DND-41 (cell line): Measurements from ENCODE around the gene CPE.

Experiments used
- ATAC-seq: fragments of 200-7000 bp; cut with Tn5 transposase; 3 replicates; pipeline ENCODE4 v1.9.1; 2021; ENCODE audit warnings: low read depth; ENCODE audit not compliant: insufficient read depth
- DNase-seq: peaks from one replicate; pipeline ENCODE4 v3.0.0-alpha.2; 2020
- H2AFZ ChIP-seq: 2 replicates; pipeline ENCODE4 v1.6.0; 2012; ENCODE audit warnings: low read depth, low read length
- H3K27ac ChIP-seq: 2 replicates; pipeline ENCODE4 v1.5.1; 2012; ENCODE audit warnings: low read length, inconsistent platforms
- H3K27me3 ChIP-seq: fragments of 200-600 bp; sonication (generic); 2 replicates; pipeline ENCODE4 v1.6.0; 2012; ENCODE audit warnings: low read length, mild to moderate bottlenecking, inconsistent platforms; ENCODE audit not compliant: insufficient read depth, poor library complexity
- H3K36me3 ChIP-seq: 2 replicates; pipeline ENCODE4 v1.5.1; 2012; ENCODE audit warnings: low read length, inconsistent platforms; ENCODE audit not compliant: insufficient read depth
- H3K4me1 ChIP-seq: 2 replicates; pipeline ENCODE4 v1.5.1; 2012; ENCODE audit warnings: mild to moderate bottlenecking, low read length; ENCODE audit not compliant: insufficient read depth
- H3K4me2 ChIP-seq: 2 replicates; pipeline ENCODE4 v1.6.0; 2012; ENCODE audit warnings: mild to moderate bottlenecking, moderate library complexity, low read length, inconsistent platforms; ENCODE audit not compliant: insufficient read depth
- H3K4me3 ChIP-seq, 2 experiments: fragments of 200-600 bp in 1 of 2; shearing (Covaris generic) in 1 of 2; 2 replicates each; pipeline ENCODE4 v1.5.1; 2012 to 2016; ENCODE audit warnings: inconsistent platforms in 2 of 2, low read length in 2 of 2, mild to moderate bottlenecking in 2 of 2, low read depth in 1 of 2, moderate library complexity in 1 of 2
- H3K79me2 ChIP-seq: 2 replicates; pipeline ENCODE4 v1.6.0; 2012; ENCODE audit warnings: low read length, inconsistent platforms; ENCODE audit not compliant: insufficient read depth
- H3K9ac ChIP-seq: 2 replicates; pipeline ENCODE4 v1.6.0; 2012; ENCODE audit warnings: low read depth, mild to moderate bottlenecking, inconsistent platforms, low read length, moderate library complexity
- H3K9me3 ChIP-seq: 2 replicates; pipeline ENCODE4 v1.5.1; 2012; ENCODE audit warnings: low read length, moderate library complexity, mild to moderate bottlenecking, inconsistent platforms; ENCODE audit not compliant: insufficient read depth, severe bottlenecking
- H4K20me1 ChIP-seq: 2 replicates; pipeline ENCODE4 v1.6.0; 2012; ENCODE audit warnings: low read length; ENCODE audit not compliant: insufficient read depth
- EZH2 ChIP-seq: IDR thresholded peaks from 3 replicates; pipeline ENCODE4 v1.6.1; 2012; ENCODE audit warnings: borderline replicate concordance, low read depth, mild to moderate bottlenecking, moderate library complexity, low read length, inconsistent platforms; ENCODE audit not compliant: severe bottlenecking
- TF ChIP-seq, protein P1 (sequence below): IDR thresholded peaks from 2 replicates; pipeline ENCODE4 v1.5.1; 2012; ENCODE audit warnings: borderline replicate concordance, low read length, moderate library complexity, mild to moderate bottlenecking; ENCODE audit not compliant: poor library complexity, severe bottlenecking; ENCODE audit errors: extremely low read depth

Gene CPE

DNA sequence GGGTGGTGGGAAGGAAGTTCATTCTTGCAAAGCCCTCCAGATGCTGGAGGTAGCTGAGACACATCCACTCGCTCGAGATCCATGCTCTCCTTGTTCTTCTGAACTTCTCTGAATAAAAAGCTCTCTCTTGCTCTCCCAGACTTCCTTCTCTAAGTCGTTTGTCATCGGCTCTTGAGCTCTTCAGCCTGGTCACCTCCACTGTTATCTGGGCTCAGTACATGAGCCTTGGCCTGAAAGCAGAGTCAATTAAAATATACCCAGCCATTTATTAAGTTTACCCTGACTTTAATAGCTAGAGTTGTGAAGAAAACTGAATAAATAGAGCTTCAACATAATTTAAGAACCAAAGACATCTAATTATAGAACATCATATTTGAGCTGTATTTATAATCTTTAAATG is 99.0 kb downstream of the CPE start:
- no peak overlapping the region for H2AFZ ChIP-seq
- H3K27me3 ChIP-seq: no peaks in the 10 kb centered on the region
- H3K9me3 ChIP-seq: peaks cover 19% of the 10 kb centered on the region
- no peaks in the 10 kb centered on the region for H3K79me2 ChIP-seq
- no peaks in the 10 kb centered on the region for H3K4me1 ChIP-seq
- H3K36me3 ChIP-seq: no peaks in the 10 kb centered on the region
- H4K20me1 ChIP-seq: no peaks in the 10 kb centered on the region
- TF ChIP-seq EZH2: no peak
- TF ChIP-seq, protein P1, sequence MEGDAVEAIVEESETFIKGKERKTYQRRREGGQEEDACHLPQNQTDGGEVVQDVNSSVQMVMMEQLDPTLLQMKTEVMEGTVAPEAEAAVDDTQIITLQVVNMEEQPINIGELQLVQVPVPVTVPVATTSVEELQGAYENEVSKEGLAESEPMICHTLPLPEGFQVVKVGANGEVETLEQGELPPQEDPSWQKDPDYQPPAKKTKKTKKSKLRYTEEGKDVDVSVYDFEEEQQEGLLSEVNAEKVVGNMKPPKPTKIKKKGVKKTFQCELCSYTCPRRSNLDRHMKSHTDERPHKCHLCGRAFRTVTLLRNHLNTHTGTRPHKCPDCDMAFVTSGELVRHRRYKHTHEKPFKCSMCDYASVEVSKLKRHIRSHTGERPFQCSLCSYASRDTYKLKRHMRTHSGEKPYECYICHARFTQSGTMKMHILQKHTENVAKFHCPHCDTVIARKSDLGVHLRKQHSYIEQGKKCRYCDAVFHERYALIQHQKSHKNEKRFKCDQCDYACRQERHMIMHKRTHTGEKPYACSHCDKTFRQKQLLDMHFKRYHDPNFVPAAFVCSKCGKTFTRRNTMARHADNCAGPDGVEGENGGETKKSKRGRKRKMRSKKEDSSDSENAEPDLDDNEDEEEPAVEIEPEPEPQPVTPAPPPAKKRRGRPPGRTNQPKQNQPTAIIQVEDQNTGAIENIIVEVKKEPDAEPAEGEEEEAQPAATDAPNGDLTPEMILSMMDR: no peak
- no peak overlapping the region for H3K27ac ChIP-seq
- no peak overlapping the region for H3K4me2 ChIP-seq
- ATAC-seq: no peak
- H3K4me3 ChIP-seq: no peak overlapping the region
- H3K9ac ChIP-seq: no peak overlapping the region
- DNase-seq: no peak

DNA sequence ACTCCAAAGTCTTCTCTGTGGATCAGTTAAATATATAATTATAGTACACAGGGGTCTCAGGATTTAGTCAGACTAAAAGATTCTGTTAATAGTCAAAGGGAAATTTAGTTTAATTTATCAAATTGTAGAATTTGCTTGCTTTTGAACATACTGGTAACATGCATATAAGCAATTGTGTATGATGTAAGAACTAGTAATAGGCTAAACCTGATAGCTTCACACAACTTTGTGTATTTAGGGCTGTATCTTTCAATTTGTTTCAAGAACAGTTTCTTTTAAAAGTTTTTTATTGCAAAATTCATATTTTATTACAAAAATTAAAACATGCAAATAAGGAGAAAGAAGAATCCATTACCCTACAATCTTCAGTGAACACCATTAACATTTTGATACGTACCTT is 99.5 kb downstream of the CPE start:
- Histone ChIP-seq H3K4me3 (no peak overlapping the region), H3K4me1 (no peaks in the 10 kb centered on the region), H3K36me3 (no peaks in the 10 kb centered on the region)

DNA sequence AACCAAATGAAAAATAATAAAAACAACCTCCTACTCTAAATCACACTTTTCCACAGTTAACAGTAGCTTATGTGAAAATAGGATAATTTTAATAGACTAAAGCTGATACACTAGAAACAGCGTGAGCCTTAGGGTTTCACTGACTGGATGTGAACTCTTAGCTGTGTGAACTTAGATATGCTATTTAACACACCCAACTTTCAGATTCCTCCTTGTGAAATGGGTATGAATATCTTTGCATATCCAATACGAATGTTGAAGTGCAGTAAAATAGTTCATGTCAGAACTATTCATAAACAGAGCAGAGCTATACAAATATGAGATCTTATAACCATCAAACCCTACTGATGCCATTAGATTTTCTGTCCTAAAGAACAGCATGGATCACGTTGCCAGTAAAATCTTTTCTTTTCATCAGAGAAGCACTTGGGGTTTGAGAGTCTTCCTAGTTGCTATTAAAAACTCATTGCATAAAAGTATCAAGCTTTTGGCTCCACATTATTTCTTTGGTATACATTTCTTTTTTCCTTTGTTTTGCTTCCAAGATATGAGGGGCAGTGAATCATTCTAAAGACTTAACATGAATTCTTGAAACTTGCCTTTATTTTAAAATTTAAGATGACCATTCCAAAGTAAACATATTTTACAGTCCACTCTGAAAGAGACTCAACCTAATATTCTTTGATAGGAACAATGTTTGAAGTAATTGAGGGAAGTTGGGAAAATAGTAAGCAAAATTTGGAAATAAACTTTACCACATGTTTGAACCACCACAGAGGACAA is 102.4 kb downstream of the CPE start:
- no peak for DNase-seq
- H3K27me3 ChIP-seq: no peaks in the 10 kb centered on the region
- no peak for ATAC-seq

More for the DNA sequence above, 99.5 kb downstream of the CPE start:
- ATAC-seq (no peak), DNase-seq (no peak)
- Histone ChIP-seq H3K79me2 (no peaks in the 10 kb centered on the region), H3K27ac (no peak overlapping the region), H3K9me3 (peaks cover 15% of the 10 kb centered on the region), H2AFZ (no peak overlapping the region), H3K27me3 (no peaks in the 10 kb centered on the region), H3K4me2 (no peak overlapping the region), H4K20me1 (no peaks in the 10 kb centered on the region), H3K9ac (no peak overlapping the region)
- no peak for TF ChIP-seq EZH2
- TF ChIP-seq, protein P1: no peak

More for the DNA sequence above, 102.4 kb downstream of the CPE start:
- no peak overlapping the region for H2AFZ ChIP-seq
- H3K4me3 ChIP-seq: no peak overlapping the region
- no peaks in the 10 kb centered on the region for H3K36me3 ChIP-seq
- TF ChIP-seq EZH2: no peak
- TF ChIP-seq, protein P1: no peak
- no peak overlapping the region for H3K27ac ChIP-seq
- no peak overlapping the region for H3K4me2 ChIP-seq
- no peaks in the 10 kb centered on the region for H4K20me1 ChIP-seq
- no peaks in the 10 kb centered on the region for H3K4me1 ChIP-seq
- no peak overlapping the region for H3K9ac ChIP-seq
- H3K79me2 ChIP-seq: no peaks in the 10 kb centered on the region
- no peaks in the 10 kb centered on the region for H3K9me3 ChIP-seq
